Stimulated activated CD4-positive, alpha-beta T cell treated with anti-CD3 and anti-CD28 coated beads, Interleukin-1b, Interleukin-23, amount 100 ng/mL, for 24 hours (primary cell): ENCODE data around the gene TASP1.
"Not testable (repeated sequence)": the region's sequence is repeated elsewhere in the genome, so short reads cannot be mapped to it uniquely, and the experiment has no call there.

Experiments used
- DNase-seq, 4 experiments: peaks; one replicate each; pipeline ENCODE4 v3.0.0-alpha.2; 2020; ENCODE audit warnings: low read depth in 4 of 4, low spot score in 1 of 4

The TASP1 gene

GRCh38 chr20:13403453-13403852 lies 235.3 kb downstream of the TASP1 start:
- no peak for DNase-seq

GRCh38 chr20:13402986-13403385 lies 235.7 kb downstream of the TASP1 start:
- DNase-seq, result no peak

GRCh38 chr20:13402171-13402760 lies 236.5 kb downstream of the TASP1 start:
- no peak for DNase-seq

- no peak for DNase-seq
Observed at GRCh38 chr20:13401596-13401995, 237.1 kb downstream of the TASP1 start.

- DNase-seq, result no peak
Observed at GRCh38 chr20:13400453-13400852, 238.3 kb downstream of the TASP1 start.

- DNase-seq, result no peak
Observed at GRCh38 chr20:13397300-13397724, 241.4 kb downstream of the TASP1 start.

- no peak for DNase-seq
Observed at GRCh38 chr20:13396826-13397225, 241.9 kb downstream of the TASP1 start.

- no peak for DNase-seq
Observed at GRCh38 chr20:13396022-13396421, 242.7 kb downstream of the TASP1 start.

- no peak for DNase-seq
Observed at GRCh38 chr20:13395232-13395631, 243.5 kb downstream of the TASP1 start.

GRCh38 chr20:13392391-13392790 lies 246.3 kb downstream of the TASP1 start:
- DNase-seq, result no peak

GRCh38 chr20:13389115-13389514 lies 249.6 kb downstream of the TASP1 start:
- DNase-seq, result no peak

GRCh38 chr20:13384132-13384531 lies 254.6 kb downstream of the TASP1 start:
- no peak for DNase-seq

GRCh38 chr20:13382786-13383185 lies 255.9 kb downstream of the TASP1 start:
- no peak for DNase-seq

GRCh38 chr20:13380497-13381229 lies 258.1 kb downstream of the TASP1 start:
- DNase-seq, result not testable (repeated sequence)

GRCh38 chr20:13373400-13373799 lies 265.3 kb downstream of the TASP1 start:
- no peak for DNase-seq

- no peak for DNase-seq
Observed at GRCh38 chr20:13364278-13365170, 274.2 kb downstream of the TASP1 start.

- DNase-seq, result no peak
Observed at GRCh38 chr20:13363473-13363872, 275.3 kb downstream of the TASP1 start.

GRCh38 chr20:13362165-13362564 lies 276.6 kb downstream of the TASP1 start:
- not testable (repeated sequence) for DNase-seq

GRCh38 chr20:13358936-13359335 lies 279.8 kb downstream of the TASP1 start:
- not testable (repeated sequence) for DNase-seq

GRCh38 chr20:13357782-13358181 lies 280.9 kb downstream of the TASP1 start:
- DNase-seq, result not testable (repeated sequence)

- no peak for DNase-seq
Observed at GRCh38 chr20:13356591-13356990, 282.1 kb downstream of the TASP1 start.
